ENCODE measurements around the gene FBXL7. TPM values are rescaled to one million over a fixed set of nuclear protein-coding genes. Genes with fewer than 3 reads are reported as not detected.

The FBXL7 gene
- total and polyA plus RNA-seq, 2 donors (not counting 3 experiments of a cell fraction or from before 2014, with no cell fraction given): 23.5 to 32.2 TPM

DNA sequence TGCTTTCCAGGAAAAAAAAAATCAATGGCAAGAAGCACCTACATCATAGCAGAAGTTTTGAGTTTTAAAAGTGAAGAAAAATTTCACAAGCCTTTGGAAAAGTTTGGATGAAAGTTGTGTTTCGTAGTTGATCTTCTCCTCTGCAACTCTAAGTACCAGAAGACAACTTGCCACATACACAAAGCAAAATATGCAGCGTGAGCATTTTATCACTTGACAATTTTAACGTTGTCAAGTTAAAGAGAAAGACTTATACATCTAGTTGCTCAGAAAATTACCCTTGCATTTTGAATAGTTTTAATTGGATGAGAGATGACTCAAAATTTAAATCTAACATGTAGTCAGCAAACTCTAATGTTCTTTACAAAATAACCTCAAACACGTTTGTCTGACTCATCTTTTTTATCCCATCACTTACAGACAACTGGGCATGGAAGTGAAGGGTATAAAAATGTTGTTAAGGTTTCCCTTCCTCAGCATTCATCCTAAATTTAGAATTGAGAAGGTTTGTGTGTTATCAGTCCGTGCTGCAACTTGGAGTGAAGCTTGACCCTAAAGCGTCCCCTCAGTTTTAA is 466.2 kb downstream of the FBXL7 start:
- Histone ChIP-seq H3K9ac (replicated peaks; ENCODE audit: extremely low read depth, insufficient read depth, low read length) (no peak overlapping the region), H3K27ac (ENCODE audit: insufficient read depth, low read depth, low read length) (no peak overlapping the region), H3K4me1 (ENCODE audit: control insufficient read depth, extremely low read depth, insufficient read depth, low read length) (no peaks in the 10 kb centered on the region), H2AFZ (ENCODE audit: low read depth, low read length) (no peak overlapping the region), H3K36me3 (ENCODE audit: control insufficient read depth in 2 of 2, extremely low read depth in 1 of 2, insufficient read depth in 2 of 2, low read length in 2 of 2) (no peaks in the 10 kb centered on the region), H3K4me3 (replicated peaks in 1 of 3; ENCODE audit: insufficient read depth in 1 of 3, low read depth in 1 of 3, low read length in 3 of 3) (no peak overlapping the region), H3K4me2 (ENCODE audit: insufficient read depth, low read length) (no peak overlapping the region), H3K9me1 (replicated peaks; ENCODE audit: control insufficient read depth, extremely low read depth, insufficient read depth, low read length) (no peaks in the 10 kb centered on the region), H4K20me1 (replicated peaks; ENCODE audit: control insufficient read depth, extremely low read depth, insufficient read depth, low read length) (no peaks in the 10 kb centered on the region), H3K27me3 (ENCODE audit: control insufficient read depth in 2 of 2, insufficient read depth in 2 of 2, low read length in 2 of 2) (no peaks in the 10 kb centered on the region), H3K79me2 (ENCODE audit: control insufficient read depth, insufficient read depth, low read length) (no peaks in the 10 kb centered on the region), H3K9me3 (replicated peaks; ENCODE audit: control insufficient read depth, insufficient read depth, low read length) (no peaks in the 10 kb centered on the region)
- no peak for DNase-seq (ENCODE audit: low read depth, low spot score)
- ChIA-PET POLR2A (no interaction called here), CTCF (no interaction called here)
- TF ChIP-seq FOS (IDR thresholded peaks at IDR 0.05; ENCODE audit: borderline replicate concordance, insufficient read depth, low read length) (no peak), JUN (IDR thresholded peaks at IDR 0.05; ENCODE audit: borderline replicate concordance, insufficient read depth, insufficient read length, low read depth) (no peak), MYC (IDR thresholded peaks at IDR 0.05; ENCODE audit: low read depth, low read length) (no peak), MAX (IDR thresholded peaks at IDR 0.05; ENCODE audit: insufficient read depth, insufficient read length) (no peak), POLR2AphosphoS5 (IDR thresholded peaks at IDR 0.05; ENCODE audit: insufficient read depth, low read depth, low read length) (no peak), POLR2A (IDR thresholded peaks at IDR 0.05; ENCODE audit: low read depth, low read length) (no peak), EZH2 (IDR thresholded peaks at IDR 0.05; ENCODE audit: borderline replicate concordance, low read depth, low read length, severe bottlenecking) (no peak), GATA2 (IDR thresholded peaks at IDR 0.05; ENCODE audit: insufficient read depth, insufficient read length, low read depth, low read length) (no peak)
- TF ChIP-seq, protein P1, sequence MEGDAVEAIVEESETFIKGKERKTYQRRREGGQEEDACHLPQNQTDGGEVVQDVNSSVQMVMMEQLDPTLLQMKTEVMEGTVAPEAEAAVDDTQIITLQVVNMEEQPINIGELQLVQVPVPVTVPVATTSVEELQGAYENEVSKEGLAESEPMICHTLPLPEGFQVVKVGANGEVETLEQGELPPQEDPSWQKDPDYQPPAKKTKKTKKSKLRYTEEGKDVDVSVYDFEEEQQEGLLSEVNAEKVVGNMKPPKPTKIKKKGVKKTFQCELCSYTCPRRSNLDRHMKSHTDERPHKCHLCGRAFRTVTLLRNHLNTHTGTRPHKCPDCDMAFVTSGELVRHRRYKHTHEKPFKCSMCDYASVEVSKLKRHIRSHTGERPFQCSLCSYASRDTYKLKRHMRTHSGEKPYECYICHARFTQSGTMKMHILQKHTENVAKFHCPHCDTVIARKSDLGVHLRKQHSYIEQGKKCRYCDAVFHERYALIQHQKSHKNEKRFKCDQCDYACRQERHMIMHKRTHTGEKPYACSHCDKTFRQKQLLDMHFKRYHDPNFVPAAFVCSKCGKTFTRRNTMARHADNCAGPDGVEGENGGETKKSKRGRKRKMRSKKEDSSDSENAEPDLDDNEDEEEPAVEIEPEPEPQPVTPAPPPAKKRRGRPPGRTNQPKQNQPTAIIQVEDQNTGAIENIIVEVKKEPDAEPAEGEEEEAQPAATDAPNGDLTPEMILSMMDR (IDR thresholded peaks at IDR 0.05; ENCODE audit: extremely low read depth in 1 of 2, insufficient read depth in 1 of 2, low read depth in 1 of 2, low read length in 2 of 2): no peak
- intact Hi-C loops (cut with micrococcal nuclease) (no loop called here), dilution Hi-C loops (cut with MboI; ENCODE audit: extremely low pct_ligation_motif_present, low sequenced_read_pairs) (no loop called here)
- no peak for FAIRE-seq
- no TSS peak for BruUV-seq (replicated peaks)

All from endothelial cell of umbilical vein (primary cell).